ENCODE data around the gene JMJD4.

JMJD4 gene

DNA sequence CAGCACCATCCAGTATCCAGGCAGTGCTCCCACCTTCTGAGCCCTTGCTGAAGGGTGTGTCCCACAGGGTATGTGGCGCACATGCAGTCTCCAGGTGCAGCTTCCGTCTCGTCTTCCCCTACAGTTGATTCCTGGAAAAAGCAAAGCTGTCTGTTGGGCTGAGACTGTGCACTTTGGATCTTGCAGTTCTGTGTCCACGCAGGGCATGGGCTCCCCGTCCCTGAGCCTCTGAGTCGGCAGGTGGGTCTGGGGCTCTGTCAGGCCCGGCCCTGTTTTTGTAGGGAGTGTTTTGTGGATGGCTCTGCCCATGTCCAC, 33.0 kb upstream of the JMJD4 start:
- no peak overlapping the region for H3K27ac ChIP-seq
- TF ChIP-seq, protein P1, sequence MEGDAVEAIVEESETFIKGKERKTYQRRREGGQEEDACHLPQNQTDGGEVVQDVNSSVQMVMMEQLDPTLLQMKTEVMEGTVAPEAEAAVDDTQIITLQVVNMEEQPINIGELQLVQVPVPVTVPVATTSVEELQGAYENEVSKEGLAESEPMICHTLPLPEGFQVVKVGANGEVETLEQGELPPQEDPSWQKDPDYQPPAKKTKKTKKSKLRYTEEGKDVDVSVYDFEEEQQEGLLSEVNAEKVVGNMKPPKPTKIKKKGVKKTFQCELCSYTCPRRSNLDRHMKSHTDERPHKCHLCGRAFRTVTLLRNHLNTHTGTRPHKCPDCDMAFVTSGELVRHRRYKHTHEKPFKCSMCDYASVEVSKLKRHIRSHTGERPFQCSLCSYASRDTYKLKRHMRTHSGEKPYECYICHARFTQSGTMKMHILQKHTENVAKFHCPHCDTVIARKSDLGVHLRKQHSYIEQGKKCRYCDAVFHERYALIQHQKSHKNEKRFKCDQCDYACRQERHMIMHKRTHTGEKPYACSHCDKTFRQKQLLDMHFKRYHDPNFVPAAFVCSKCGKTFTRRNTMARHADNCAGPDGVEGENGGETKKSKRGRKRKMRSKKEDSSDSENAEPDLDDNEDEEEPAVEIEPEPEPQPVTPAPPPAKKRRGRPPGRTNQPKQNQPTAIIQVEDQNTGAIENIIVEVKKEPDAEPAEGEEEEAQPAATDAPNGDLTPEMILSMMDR (conservative IDR thresholded peaks at IDR 0.05), result no peak

DNA sequence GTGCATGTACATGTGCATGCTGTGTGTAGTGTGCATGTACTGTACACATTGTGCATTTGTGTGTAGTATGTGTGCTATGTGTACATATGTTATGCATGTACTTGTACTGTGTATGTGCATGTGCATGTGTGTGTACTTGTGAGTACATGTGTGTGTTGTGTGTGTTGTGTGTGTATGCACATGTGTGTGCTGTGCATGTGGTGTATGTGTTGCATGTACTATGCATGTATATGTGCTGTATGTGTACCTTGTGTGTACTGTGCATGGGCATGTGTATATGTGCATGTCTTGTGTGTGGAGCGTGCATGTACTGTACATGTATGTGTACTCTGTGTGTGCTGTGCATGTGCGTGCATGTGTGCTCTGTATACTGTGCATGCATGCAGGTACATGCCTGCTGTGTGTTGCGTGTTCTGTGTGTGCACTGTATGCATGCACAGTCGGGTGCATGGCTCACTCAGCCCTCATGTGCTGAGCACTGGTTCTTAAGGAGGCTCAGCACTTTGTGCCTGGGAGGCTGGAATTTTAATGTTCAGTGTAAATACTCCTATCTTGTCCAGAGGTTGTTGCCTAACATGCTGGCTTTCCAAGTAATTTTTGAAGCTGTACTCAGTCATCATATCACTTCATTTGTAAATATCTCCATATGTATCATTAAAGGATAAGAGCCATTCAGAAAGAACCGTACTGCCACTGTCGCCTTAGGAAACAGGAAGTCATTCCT, 32.5 kb upstream of the JMJD4 start:
- H3K27ac ChIP-seq, result no peak overlapping the region
- TF ChIP-seq, protein P1 (conservative IDR thresholded peaks at IDR 0.05), result no peak

DNA sequence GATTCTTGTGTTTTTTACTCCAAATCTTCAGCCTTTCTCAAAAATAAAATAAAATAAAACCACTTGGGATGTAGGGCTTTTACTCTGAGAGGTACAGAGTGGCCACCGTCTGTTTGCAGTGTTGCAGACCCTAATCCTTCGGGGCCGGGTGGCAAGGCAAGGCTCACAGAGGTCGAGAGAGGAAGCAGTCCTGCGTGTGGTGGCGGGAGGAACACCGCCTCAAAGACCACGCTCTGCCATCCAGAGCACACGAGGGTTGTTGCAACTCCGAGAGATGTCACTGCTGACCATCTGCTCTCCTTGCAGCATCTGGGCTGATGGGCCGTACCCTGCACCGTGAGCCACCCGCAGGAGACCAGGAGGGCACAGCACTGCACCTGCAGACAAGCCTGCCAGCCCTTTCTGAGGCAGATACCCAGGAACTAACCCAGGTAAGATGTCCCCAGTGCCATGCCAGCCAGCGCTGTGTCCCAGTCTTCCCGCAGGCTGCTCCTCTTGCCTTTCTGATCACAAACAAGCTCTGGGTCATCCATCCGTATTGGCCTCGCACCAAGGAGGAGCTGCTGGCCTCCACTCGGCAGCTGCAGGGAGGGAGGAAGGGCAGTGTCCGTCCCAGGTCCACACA, 31.7 kb upstream of the JMJD4 start:
- no peak overlapping the region for H3K27ac ChIP-seq
- TF ChIP-seq, protein P1 (conservative IDR thresholded peaks at IDR 0.05), result no peak

DNA sequence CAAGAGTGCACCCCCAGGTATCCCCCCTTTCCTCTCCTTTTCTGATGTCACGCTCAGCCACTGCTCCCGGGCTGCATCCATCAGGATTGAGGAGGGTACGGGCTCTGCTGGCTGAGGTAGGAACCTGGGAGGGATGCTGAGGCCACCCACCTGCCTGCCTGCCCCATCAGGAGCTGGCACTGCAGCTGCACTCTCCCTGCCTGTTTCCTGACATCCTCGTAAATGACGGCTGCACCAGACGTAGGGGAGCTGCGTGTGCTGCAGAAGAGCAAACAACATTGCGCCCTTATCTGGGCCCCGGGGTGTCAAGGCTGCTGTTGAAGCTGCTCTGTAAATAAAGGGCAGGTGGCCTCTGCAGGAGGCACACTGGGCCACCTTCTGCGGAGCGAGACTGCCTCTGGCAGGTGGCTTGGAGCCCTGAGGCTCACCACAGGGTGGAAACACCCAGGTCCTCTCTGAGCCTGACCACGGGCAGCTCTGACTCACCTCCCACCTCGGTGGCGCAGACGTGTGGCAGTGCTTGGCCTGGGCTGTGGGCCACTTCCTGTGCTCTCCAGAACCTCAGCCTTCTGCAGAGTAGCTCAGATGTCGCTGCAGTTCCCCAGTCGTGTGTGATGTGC, 31.0 kb upstream of the JMJD4 start:
- no peak overlapping the region for H3K27ac ChIP-seq
- TF ChIP-seq, protein P1 (conservative IDR thresholded peaks at IDR 0.05), result no peak

DNA sequence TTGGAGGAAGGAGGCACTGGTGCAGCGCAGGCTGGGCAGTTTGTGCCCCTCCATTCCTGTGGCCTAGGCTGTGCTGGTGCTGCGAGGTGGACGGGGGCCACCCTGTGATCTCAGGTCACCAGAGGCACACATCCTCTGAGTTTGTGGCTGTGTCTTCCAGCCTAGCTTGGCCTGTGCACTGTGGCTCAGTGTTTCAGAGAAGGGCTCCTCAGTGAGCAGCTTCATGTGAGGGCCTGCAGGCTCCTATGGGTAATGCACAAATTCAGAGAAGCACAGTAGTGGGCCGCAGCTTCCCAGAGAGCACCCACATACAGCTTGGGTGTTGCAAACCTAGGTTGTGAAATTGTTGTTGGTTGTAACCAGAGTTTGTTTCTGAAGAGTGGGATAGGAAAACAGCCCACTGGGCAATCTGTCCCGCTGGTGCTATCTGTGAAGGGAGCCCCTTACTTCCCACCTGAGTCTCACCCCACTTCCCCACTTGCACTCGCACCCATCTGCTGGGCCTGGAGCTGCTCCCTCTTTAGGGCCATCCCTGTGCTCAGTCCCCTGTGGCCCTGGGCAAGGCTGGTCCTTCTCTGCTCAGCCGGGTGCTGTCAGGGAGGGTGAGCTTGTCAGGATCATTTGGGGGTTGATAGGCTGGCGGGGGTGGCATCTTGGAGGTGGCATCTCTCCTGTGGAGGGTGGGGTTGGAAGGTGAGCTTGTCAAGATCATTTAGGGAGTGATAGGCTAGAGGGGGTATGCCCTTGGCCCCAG, 30.3 kb upstream of the JMJD4 start:
- TF ChIP-seq, protein P1 (conservative IDR thresholded peaks at IDR 0.05), result no peak
- H3K27ac ChIP-seq, result no peak overlapping the region

DNA sequence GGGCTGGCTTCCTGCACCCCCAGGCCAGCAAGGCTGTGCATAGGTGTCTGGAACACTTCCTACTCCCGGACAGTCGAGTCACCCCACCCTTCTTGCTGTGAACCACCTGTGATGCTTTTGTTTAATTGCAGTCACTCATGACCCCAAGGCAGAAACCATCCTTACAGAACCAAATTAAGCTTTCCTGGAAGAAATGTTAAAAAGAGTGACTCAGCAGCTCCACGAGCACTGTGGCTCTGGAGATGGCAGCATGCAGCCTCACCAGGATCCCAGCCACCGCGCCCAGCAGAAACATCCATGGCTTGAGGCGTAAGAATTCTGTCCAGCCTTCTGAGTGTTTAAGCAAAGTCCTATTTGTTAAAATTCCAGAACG, 28.9 kb upstream of the JMJD4 start:
- TF ChIP-seq, protein P1 (conservative IDR thresholded peaks at IDR 0.05), result no peak
- H3K27ac ChIP-seq, result no peak overlapping the region

Data from VCaP (cell line).